DOHH2 (cell line): ENCODE data around the gene ESYT2.

Source experiments
- H3F3A ChIP-seq: fragments of 200-600 bp; sonication (generic), shearing (Covaris generic); 2 replicates; pipeline ENCODE4 v1.6.0; 2016; ENCODE audit warnings: antibody characterized with exemption, mild to moderate bottlenecking; ENCODE audit not compliant: control insufficient read depth, insufficient read depth
- H3K27ac ChIP-seq: fragments of 200-600 bp; sonication (generic); 2 replicates; pipeline ENCODE4 v1.5.1; 2014; ENCODE audit warnings: low read depth, mild to moderate bottlenecking, low read length, moderate library complexity
- H3K27me3 ChIP-seq: fragments of 200-600 bp; sonication (generic); 2 replicates; pipeline ENCODE4 v1.6.1; 2014; ENCODE audit warnings: mild to moderate bottlenecking, low read length, mixed read lengths; ENCODE audit not compliant: control insufficient read depth
- H3K36me3 ChIP-seq: fragments of 200-600 bp; sonication (generic); 2 replicates; pipeline ENCODE4 v1.6.1; 2014; ENCODE audit warnings: mild to moderate bottlenecking, low read length, moderate library complexity, mixed read lengths; ENCODE audit not compliant: control insufficient read depth
- H3K4me1 ChIP-seq: fragments of 200-600 bp; sonication (generic); 2 replicates; pipeline ENCODE4 v1.6.1; 2014; ENCODE audit warnings: mild to moderate bottlenecking, low read length, mixed read lengths; ENCODE audit not compliant: control insufficient read depth
- H3K4me2 ChIP-seq: fragments of 200-600 bp; sonication (generic); 2 replicates; pipeline ENCODE4 v1.6.0; 2014; ENCODE audit warnings: mild to moderate bottlenecking, low read length, moderate library complexity
- H3K4me3 ChIP-seq: fragments of 200-600 bp; sonication (generic); 2 replicates; pipeline ENCODE4 v1.5.1; 2014; ENCODE audit warnings: mild to moderate bottlenecking, low read length, mixed read lengths
- H3K79me2 ChIP-seq: fragments of 200-600 bp; sonication (generic); 2 replicates; pipeline ENCODE4 v1.6.1; 2014; ENCODE audit warnings: mild to moderate bottlenecking, low read length, mixed read lengths; ENCODE audit not compliant: control insufficient read depth
- H3K9me2 ChIP-seq: fragments of 200-600 bp; sonication (generic); replicated peaks from 2 replicates; pipeline ENCODE4 v1.6.1; 2014; ENCODE audit warnings: mild to moderate bottlenecking, low read length, mixed read lengths; ENCODE audit not compliant: control insufficient read depth
- H3K9me3 ChIP-seq: fragments of 200-600 bp; sonication (generic); 2 replicates; pipeline ENCODE4 v1.6.1; 2014; ENCODE audit warnings: antibody characterized with exemption, low read length, mixed read lengths; ENCODE audit not compliant: control insufficient read depth, insufficient read depth
- H4K20me1 ChIP-seq: fragments of 200-600 bp; sonication (generic); 2 replicates; pipeline ENCODE4 v1.6.0; 2014; ENCODE audit warnings: low read depth, mild to moderate bottlenecking, antibody characterized with exemption, low read length, moderate library complexity; ENCODE audit not compliant: control insufficient read depth, insufficient read depth
- CTCF ChIP-seq: fragments of 200-600 bp; sonication (generic); IDR thresholded peaks from one replicate; pipeline ENCODE4 v1.5.1; 2014; ENCODE audit warnings: antibody characterized with exemption, mild to moderate bottlenecking, low read depth, low read length; ENCODE audit not compliant: poor library complexity, severe bottlenecking
- EZH2phosphoT487 ChIP-seq: fragments of 200-600 bp; sonication (generic); IDR thresholded peaks from 2 replicates; pipeline ENCODE4 v1.6.1; 2017; ENCODE audit warnings: borderline replicate concordance, mild to moderate bottlenecking, antibody characterized with exemption, low read length, moderate library complexity, mixed read lengths

The ESYT2 gene

GRCh38 chr7:158865977-158866376 is 36.7 kb upstream of the ESYT2 start:
- Histone ChIP-seq H3F3A (peaks cover 5% of the 10 kb centered on the region; the same call in 1 of the 2 replicates), H3K4me3 (no peak overlapping the region), H3K27me3 (no peaks in the 10 kb centered on the region), H4K20me1 (no peaks in the 10 kb centered on the region), H3K4me1 (peaks cover 32% of the 10 kb centered on the region), H3K9me3 (no peaks in the 10 kb centered on the region), H3K4me2 (no peak overlapping the region), H3K27ac (no peak overlapping the region), H3K36me3 (peaks cover 3% of the 10 kb centered on the region), H3K79me2 (peaks cover 38% of the 10 kb centered on the region), H3K9me2 (no peaks in the 10 kb centered on the region)
- no peak for TF ChIP-seq EZH2phosphoT487
- TF ChIP-seq CTCF: no peak

GRCh38 chr7:158865462-158865922 is 36.2 kb upstream of the ESYT2 start:
- Histone ChIP-seq H3K4me2 (no peak overlapping the region), H3K4me3 (no peak overlapping the region), H3K27ac (no peak overlapping the region), H3K4me1 (peaks cover 33% of the 10 kb centered on the region), H3K79me2 (peaks cover 38% of the 10 kb centered on the region), H4K20me1 (no peaks in the 10 kb centered on the region), H3F3A (peaks cover 8% of the 10 kb centered on the region; the same call in 1 of the 2 replicates), H3K36me3 (no peaks in the 10 kb centered on the region), H3K9me2 (no peaks in the 10 kb centered on the region), H3K9me3 (no peaks in the 10 kb centered on the region), H3K27me3 (no peaks in the 10 kb centered on the region)
- TF ChIP-seq CTCF: no peak
- no peak for TF ChIP-seq EZH2phosphoT487

GRCh38 chr7:158864833-158865232 is 35.5 kb upstream of the ESYT2 start:
- H3K4me3 ChIP-seq: no peak overlapping the region
- peaks cover 38% of the 10 kb centered on the region for H3K79me2 ChIP-seq
- no peaks in the 10 kb centered on the region for H3K27me3 ChIP-seq
- no peaks in the 10 kb centered on the region for H3K9me3 ChIP-seq
- no peaks in the 10 kb centered on the region for H3K9me2 ChIP-seq
- no peak overlapping the region for H3K4me2 ChIP-seq
- no peaks in the 10 kb centered on the region for H3K36me3 ChIP-seq
- H4K20me1 ChIP-seq: no peaks in the 10 kb centered on the region
- TF ChIP-seq CTCF: no peak
- no peak for TF ChIP-seq EZH2phosphoT487
- no peak overlapping the region for H3K27ac ChIP-seq
- H3K4me1 ChIP-seq: peaks cover 33% of the 10 kb centered on the region
- peaks cover 11% of the 10 kb centered on the region; the same call in 1 of the 2 replicates for H3F3A ChIP-seq

- Histone ChIP-seq H3K4me2 (peak overlapping the region; percentile 83), H3K4me3 (peak overlapping the region; percentile 73)
Observed at GRCh38 chr7:158864507-158864820, 35.2 kb upstream of the ESYT2 start.

More at GRCh38 chr7:158864507-158864820, 35.2 kb upstream of the ESYT2 start:
- H3K36me3 ChIP-seq: no peaks in the 10 kb centered on the region
- TF ChIP-seq EZH2phosphoT487: no peak
- no peak for TF ChIP-seq CTCF
- peaks cover 41% of the 10 kb centered on the region for H3K79me2 ChIP-seq
- no peaks in the 10 kb centered on the region for H3K9me2 ChIP-seq
- peaks cover 35% of the 10 kb centered on the region for H3K4me1 ChIP-seq
- no peaks in the 10 kb centered on the region for H3K27me3 ChIP-seq
- peaks cover 11% of the 10 kb centered on the region; the same call in 1 of the 2 replicates for H3F3A ChIP-seq
- no peaks in the 10 kb centered on the region for H4K20me1 ChIP-seq
- H3K27ac ChIP-seq: peak overlapping the region; percentile 46; the same call in 1 of the 2 replicates
- no peaks in the 10 kb centered on the region for H3K9me3 ChIP-seq
